ENCODE results near the gene FLCN.

DNA sequence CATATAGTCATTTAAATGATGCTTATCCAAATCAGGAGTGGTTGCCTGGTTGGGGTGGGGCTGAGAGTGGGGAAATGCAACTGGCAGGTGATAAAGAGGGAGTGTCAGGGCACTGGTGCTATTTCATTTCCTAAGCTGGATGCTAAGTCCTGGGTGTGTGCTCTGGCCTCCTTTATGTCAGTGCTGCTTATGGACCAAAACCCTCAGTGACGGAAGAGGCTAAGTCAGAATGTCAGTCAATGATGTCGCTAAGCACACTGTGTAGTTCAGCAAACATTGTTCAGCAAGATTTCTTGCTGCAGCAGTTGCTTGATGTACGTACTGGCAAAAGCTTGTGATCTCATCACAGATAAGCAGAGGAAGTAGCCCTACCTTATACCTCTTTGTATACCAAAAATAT is 16.4 kb upstream of the FLCN start:
- TF ChIP-seq, protein P1, sequence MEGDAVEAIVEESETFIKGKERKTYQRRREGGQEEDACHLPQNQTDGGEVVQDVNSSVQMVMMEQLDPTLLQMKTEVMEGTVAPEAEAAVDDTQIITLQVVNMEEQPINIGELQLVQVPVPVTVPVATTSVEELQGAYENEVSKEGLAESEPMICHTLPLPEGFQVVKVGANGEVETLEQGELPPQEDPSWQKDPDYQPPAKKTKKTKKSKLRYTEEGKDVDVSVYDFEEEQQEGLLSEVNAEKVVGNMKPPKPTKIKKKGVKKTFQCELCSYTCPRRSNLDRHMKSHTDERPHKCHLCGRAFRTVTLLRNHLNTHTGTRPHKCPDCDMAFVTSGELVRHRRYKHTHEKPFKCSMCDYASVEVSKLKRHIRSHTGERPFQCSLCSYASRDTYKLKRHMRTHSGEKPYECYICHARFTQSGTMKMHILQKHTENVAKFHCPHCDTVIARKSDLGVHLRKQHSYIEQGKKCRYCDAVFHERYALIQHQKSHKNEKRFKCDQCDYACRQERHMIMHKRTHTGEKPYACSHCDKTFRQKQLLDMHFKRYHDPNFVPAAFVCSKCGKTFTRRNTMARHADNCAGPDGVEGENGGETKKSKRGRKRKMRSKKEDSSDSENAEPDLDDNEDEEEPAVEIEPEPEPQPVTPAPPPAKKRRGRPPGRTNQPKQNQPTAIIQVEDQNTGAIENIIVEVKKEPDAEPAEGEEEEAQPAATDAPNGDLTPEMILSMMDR (conservative IDR thresholded peaks at IDR 0.05; ENCODE audit: low read depth in 2 of 2) = no peak
- no peak for TF ChIP-seq EZH2 (IDR thresholded peaks at IDR 0.05; ENCODE audit: low read depth, unreplicated experiment)

Data from GM23338 (cell line).